Nephron progenitor cell (in vitro differentiated cells): ENCODE measurements around the gene AFDN.

Experiments
- DNase-seq: peaks from one replicate; pipeline ENCODE4 v3.0.0; 2021
- H3K27ac Mint-ChIP-seq: 2 replicates; pipeline ENCODE4 v1.8.0; 2021; ENCODE audit warnings: mild to moderate bottlenecking, moderate library complexity, mixed read lengths
- H3K27me3 Mint-ChIP-seq: 2 replicates; pipeline ENCODE4 v1.8.0; 2021; ENCODE audit warnings: mild to moderate bottlenecking, low read depth, mixed read lengths; ENCODE audit not compliant: poor library complexity
- H3K36me3 Mint-ChIP-seq: 2 replicates; pipeline ENCODE4 v1.8.0; 2021; ENCODE audit warnings: low read depth, mixed read lengths
- H3K4me1 Mint-ChIP-seq: 2 replicates; pipeline ENCODE4 v1.8.0; 2021; ENCODE audit warnings: mixed read lengths
- H3K4me3 Mint-ChIP-seq: 2 replicates; pipeline ENCODE4 v1.8.0; 2021; ENCODE audit warnings: mild to moderate bottlenecking, moderate library complexity, mixed read lengths
- H3K9me3 Mint-ChIP-seq: 2 replicates; pipeline ENCODE4 v1.8.0; 2021; ENCODE audit warnings: mild to moderate bottlenecking, moderate library complexity, mixed read lengths
- CTCF ChIP-seq: fragments of 200-600 bp; sonication (generic); IDR thresholded peaks from 2 replicates; pipeline ENCODE4 v1.5.0; 2021; ENCODE audit warnings: antibody characterized with exemption

Gene AFDN

GRCh38 chr6:167838207-167838748 lies 11.6 kb downstream of the AFDN start:
- Mint-ChIP-seq H3K9me3 (no peaks in the 10 kb centered on the region), H3K27ac (no peak overlapping the region), H3K4me1 (peaks cover 34% of the 10 kb centered on the region), H3K27me3 (no peaks in the 10 kb centered on the region), H3K4me3 (no peak overlapping the region), H3K36me3 (no peaks in the 10 kb centered on the region)
- DNase-seq, result no peak
- TF ChIP-seq CTCF, result no peak

GRCh38 chr6:167839343-167839742 lies 12.6 kb downstream of the AFDN start:
- H3K27me3 Mint-ChIP-seq, result no peaks in the 10 kb centered on the region
- no peaks in the 10 kb centered on the region for H3K36me3 Mint-ChIP-seq
- TF ChIP-seq CTCF, result no peak
- peaks cover 32% of the 10 kb centered on the region for H3K4me1 Mint-ChIP-seq
- H3K27ac Mint-ChIP-seq, result no peak overlapping the region
- DNase-seq, result no peak
- H3K9me3 Mint-ChIP-seq, result no peaks in the 10 kb centered on the region
- H3K4me3 Mint-ChIP-seq, result no peak overlapping the region

GRCh38 chr6:167839755-167840154 lies 13.0 kb downstream of the AFDN start:
- Mint-ChIP-seq H3K9me3 (no peaks in the 10 kb centered on the region), H3K4me1 (peaks cover 28% of the 10 kb centered on the region), H3K27me3 (no peaks in the 10 kb centered on the region), H3K4me3 (no peak overlapping the region), H3K27ac (no peak overlapping the region), H3K36me3 (no peaks in the 10 kb centered on the region)
- TF ChIP-seq CTCF, result no peak
- no peak for DNase-seq

- no peak overlapping the region for H3K27ac Mint-ChIP-seq
These were observed 13.4 kb downstream of the AFDN start for GRCh38 chr6:167840160-167840525.

GRCh38 chr6:167840526-167841179 lies 13.9 kb downstream of the AFDN start:
- Mint-ChIP-seq H3K27me3 (no peaks in the 10 kb centered on the region), H3K36me3 (no peaks in the 10 kb centered on the region), H3K4me3 (no peak overlapping the region), H3K27ac (no peak overlapping the region), H3K9me3 (no peaks in the 10 kb centered on the region), H3K4me1 (peaks cover 24% of the 10 kb centered on the region)
- TF ChIP-seq CTCF, result no peak
- no peak for DNase-seq

More at GRCh38 chr6:167840160-167840525, 13.4 kb downstream of the AFDN start:
- no peak for DNase-seq
- no peaks in the 10 kb centered on the region for H3K9me3 Mint-ChIP-seq
- H3K36me3 Mint-ChIP-seq, result no peaks in the 10 kb centered on the region
- TF ChIP-seq CTCF, result no peak
- no peaks in the 10 kb centered on the region for H3K27me3 Mint-ChIP-seq
- H3K4me3 Mint-ChIP-seq, result no peak overlapping the region
- H3K4me1 Mint-ChIP-seq, result peaks cover 24% of the 10 kb centered on the region

- no peak overlapping the region for H3K4me3 Mint-ChIP-seq
- no peaks in the 10 kb centered on the region for H3K27me3 Mint-ChIP-seq
- no peak for TF ChIP-seq CTCF
- H3K36me3 Mint-ChIP-seq, result no peaks in the 10 kb centered on the region
- H3K27ac Mint-ChIP-seq, result no peak overlapping the region
- no peaks in the 10 kb centered on the region for H3K9me3 Mint-ChIP-seq
- H3K4me1 Mint-ChIP-seq, result peaks cover 27% of the 10 kb centered on the region
- no peak for DNase-seq
These were observed 15.3 kb downstream of the AFDN start for GRCh38 chr6:167841981-167842380.
